ENCODE data around the gene RRBP1. TPM values are rescaled to one million over a fixed set of nuclear protein-coding genes. Genes with fewer than 3 reads are reported as not detected.

The RRBP1 gene
- total and polyA plus RNA-seq, 2 donors (not counting 3 experiments of a cell fraction or from before 2014, with no cell fraction given): 50.3 to 236 TPM

DNA sequence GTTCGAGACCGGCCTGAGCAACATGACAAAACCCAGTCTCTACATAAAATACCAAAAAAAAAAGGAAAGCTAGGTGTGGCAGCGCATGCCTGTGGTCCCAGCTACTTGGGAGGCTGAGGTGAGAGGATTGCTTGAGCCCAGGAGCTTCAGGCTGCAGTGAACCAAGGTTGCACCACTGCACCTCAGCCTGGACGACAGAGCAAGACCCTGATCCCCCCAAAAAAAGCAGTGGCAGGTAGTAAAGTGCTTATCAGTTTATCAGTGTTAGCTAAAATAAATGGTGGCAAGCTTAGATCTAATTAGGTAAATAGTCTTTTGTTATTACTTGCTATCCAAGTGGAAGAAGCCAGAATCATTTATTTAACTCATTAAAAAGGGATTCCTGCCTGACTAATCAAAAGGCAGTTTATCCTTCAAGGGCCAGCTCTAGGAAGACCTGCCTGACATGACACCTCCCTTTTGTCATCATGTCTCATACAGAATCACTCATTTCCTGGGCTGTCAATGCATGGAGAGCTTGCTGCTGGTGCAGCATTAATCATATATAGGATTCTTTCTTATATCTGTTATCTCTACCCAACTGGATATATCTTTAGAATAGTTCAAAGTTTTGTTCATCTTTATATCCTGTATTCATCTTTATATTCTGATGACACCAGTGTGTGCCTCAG, 102.5 kb downstream of the RRBP1 start:
- no peaks in the 10 kb centered on the region for H3K36me3 ChIP-seq (ENCODE audit: control insufficient read depth in 2 of 2, extremely low read depth in 1 of 2, insufficient read depth in 2 of 2, low read length in 2 of 2)
- DNase-seq (ENCODE audit: low read depth, low spot score) (no peak), FAIRE-seq (no peak)
- peaks cover 5% of the 10 kb centered on the region for H4K20me1 ChIP-seq (replicated peaks; ENCODE audit: control insufficient read depth, extremely low read depth, insufficient read depth, low read length)
- H3K9me3 ChIP-seq (replicated peaks; ENCODE audit: control insufficient read depth, insufficient read depth, low read length): no peaks in the 10 kb centered on the region
- peaks cover 94% of the 10 kb centered on the region for H3K79me2 ChIP-seq (ENCODE audit: control insufficient read depth, insufficient read depth, low read length)
- H3K4me1 ChIP-seq (ENCODE audit: control insufficient read depth, extremely low read depth, insufficient read depth, low read length): peaks cover 2% of the 10 kb centered on the region
- H3K27me3 ChIP-seq (ENCODE audit: control insufficient read depth in 2 of 2, insufficient read depth in 2 of 2, low read length in 2 of 2): no peaks in the 10 kb centered on the region
- ChIA-PET CTCF (interaction anchor here (0.9 to 2.8 kb wide), 4 partner anchors 9 to 43 kb away, joined by 3 to 13 read pairs (median 8); partner anchors contain the start of gene DSTN), POLR2A (interaction anchor here (1.0 kb wide), 2 partner anchors 9 to 15 kb away, joined by 4 to 5 read pairs; partner anchors contain the start of gene DSTN)
- peak; percentile 14 for TF ChIP-seq GATA2 (IDR thresholded peaks at IDR 0.05; ENCODE audit: insufficient read depth, insufficient read length, low read depth, low read length)
- TF ChIP-seq FOS (IDR thresholded peaks at IDR 0.05; ENCODE audit: borderline replicate concordance, insufficient read depth, low read length): peak; percentile 41
- TF ChIP-seq JUN (IDR thresholded peaks at IDR 0.05; ENCODE audit: borderline replicate concordance, insufficient read depth, insufficient read length, low read depth): no peak
- TF ChIP-seq, protein P1, sequence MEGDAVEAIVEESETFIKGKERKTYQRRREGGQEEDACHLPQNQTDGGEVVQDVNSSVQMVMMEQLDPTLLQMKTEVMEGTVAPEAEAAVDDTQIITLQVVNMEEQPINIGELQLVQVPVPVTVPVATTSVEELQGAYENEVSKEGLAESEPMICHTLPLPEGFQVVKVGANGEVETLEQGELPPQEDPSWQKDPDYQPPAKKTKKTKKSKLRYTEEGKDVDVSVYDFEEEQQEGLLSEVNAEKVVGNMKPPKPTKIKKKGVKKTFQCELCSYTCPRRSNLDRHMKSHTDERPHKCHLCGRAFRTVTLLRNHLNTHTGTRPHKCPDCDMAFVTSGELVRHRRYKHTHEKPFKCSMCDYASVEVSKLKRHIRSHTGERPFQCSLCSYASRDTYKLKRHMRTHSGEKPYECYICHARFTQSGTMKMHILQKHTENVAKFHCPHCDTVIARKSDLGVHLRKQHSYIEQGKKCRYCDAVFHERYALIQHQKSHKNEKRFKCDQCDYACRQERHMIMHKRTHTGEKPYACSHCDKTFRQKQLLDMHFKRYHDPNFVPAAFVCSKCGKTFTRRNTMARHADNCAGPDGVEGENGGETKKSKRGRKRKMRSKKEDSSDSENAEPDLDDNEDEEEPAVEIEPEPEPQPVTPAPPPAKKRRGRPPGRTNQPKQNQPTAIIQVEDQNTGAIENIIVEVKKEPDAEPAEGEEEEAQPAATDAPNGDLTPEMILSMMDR (IDR thresholded peaks at IDR 0.05; ENCODE audit: extremely low read depth in 1 of 2, insufficient read depth in 1 of 2, low read depth in 1 of 2, low read length in 2 of 2): no peak
- H3K4me3 ChIP-seq (replicated peaks in 1 of 3; ENCODE audit: insufficient read depth in 1 of 3, low read depth in 1 of 3, low read length in 3 of 3): no peak overlapping the region
- H3K4me2 ChIP-seq (ENCODE audit: insufficient read depth, low read length): no peak overlapping the region
- H3K9ac ChIP-seq (replicated peaks; ENCODE audit: extremely low read depth, insufficient read depth, low read length): no peak overlapping the region
- no TSS peak for BruUV-seq (replicated peaks)
- intact Hi-C loops (cut with micrococcal nuclease): no loop called here
- H3K27ac ChIP-seq (ENCODE audit: insufficient read depth, low read depth, low read length): no peak overlapping the region
- H2AFZ ChIP-seq (ENCODE audit: low read depth, low read length): no peak overlapping the region
- dilution Hi-C loops (cut with MboI; ENCODE audit: extremely low pct_ligation_motif_present, low sequenced_read_pairs): no loop called here
- peaks cover 2% of the 10 kb centered on the region for H3K9me1 ChIP-seq (replicated peaks; ENCODE audit: control insufficient read depth, extremely low read depth, insufficient read depth, low read length)
